GM19467 (cell line): ENCODE measurements around the gene PAPOLB.

ENCODE experiments used
- ATAC-seq: cut with Tn5 transposase; IDR thresholded peaks from one replicate; pipeline ENCODE4 v1.9.1; 2021; ENCODE audit warnings: mild to moderate bottlenecking, moderate library complexity; ENCODE audit not compliant: unreplicated experiment

PAPOLB gene

DNA sequence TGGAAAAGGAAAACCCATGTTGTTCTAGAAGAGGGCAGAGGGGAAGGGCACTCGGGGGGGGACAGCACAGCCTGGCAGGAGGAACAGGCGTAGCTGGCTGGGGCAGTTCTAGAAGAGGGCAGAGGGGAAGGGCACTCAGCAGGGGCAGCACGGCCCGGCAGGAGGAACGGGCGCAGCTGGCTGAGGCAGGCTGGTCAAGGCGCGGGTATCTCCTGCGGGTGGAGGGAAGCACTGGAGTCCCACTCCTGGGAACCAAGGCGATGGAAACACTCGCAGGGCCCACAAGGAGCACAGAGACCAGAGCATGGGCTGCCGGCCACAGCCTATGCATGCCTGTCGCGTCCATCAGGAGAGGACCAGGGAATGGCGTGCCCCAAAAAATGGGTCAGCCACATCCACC is 36.7 kb downstream of the PAPOLB start:
- no peak for ATAC-seq

DNA sequence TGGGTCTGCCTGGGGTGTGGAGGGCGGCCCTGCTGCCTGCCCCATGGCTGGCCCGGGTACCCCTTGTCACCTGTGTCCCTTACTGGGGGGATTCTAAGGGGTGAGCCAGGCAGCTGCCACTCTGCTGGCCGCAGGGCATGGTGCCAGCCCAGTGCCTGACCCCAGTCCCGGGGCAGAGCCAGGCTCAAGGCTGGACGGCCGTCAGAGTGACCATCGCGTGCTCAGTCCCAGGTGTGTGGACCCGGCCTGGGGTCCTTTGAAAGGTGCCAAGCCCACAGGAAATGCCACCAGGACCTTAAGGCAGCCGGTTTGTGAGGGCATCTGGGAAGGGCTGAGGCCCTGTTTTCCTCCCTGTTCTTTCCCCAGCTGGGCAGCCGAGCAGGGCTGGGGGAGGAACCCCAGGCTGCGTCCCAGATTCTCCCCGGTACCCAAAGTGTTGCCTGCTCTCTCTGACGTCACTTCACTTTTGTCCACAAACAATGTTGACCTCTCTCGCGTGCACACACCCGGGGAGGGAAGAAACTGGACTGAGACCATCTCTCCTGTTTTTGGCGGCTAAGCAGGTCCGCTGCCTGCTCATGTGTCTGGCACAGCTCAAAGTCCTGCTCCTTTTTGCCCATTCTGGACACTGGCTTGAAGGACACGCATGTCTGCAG is 37.6 kb downstream of the PAPOLB start:
- ATAC-seq = no peak

DNA sequence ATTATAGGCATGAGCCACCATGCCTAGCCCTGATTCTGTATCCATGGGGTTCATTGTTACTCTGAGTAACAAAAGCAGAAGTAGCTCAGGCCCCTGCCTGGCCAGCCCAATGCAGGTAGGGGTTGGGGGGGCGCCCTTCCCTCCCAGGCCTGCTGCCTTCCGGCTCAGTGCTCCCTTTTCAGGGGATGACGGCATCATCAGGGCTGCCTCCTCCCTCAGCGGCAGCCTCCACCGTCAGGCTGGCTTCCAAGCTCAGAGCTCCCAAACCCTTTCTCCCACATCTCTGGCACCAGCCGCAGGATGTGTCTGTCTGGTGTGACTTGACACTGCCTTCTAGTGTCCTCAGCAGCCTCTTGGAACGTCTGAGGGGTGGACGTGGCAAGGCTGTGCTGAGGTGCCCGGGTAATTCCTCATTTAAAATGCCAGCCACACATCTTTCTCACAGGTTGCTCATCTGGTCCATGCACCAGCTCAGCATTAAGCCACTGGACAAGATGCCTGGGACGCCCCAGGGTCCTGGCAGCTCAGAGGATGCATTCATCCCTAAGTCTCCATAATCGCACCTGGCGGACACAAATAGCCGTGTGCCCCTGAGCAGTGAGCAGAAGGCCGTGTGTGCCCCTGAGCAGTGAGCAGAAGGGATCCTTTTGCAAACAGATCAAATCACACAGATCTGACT is 38.2 kb downstream of the PAPOLB start:
- no peak for ATAC-seq

DNA sequence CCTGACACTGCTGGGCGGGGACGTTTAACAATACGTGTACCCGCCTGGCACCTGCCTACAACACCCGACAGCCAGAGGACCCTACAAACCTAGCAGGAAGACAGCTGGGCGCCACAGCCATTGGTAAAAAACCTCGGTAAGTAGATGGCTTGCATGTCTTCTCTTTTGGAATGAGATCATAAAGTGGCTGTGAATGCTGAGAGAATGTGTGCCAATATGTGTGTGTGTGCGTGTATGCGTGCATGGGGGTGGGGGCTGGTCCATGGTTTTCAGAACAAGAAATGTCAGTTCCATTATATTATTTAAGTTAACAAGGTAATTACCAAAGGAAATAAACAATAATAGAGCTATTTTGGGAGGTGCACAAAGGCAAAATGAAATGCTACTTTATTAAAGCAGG is 39.2 kb downstream of the PAPOLB start:
- no peak for ATAC-seq

DNA sequence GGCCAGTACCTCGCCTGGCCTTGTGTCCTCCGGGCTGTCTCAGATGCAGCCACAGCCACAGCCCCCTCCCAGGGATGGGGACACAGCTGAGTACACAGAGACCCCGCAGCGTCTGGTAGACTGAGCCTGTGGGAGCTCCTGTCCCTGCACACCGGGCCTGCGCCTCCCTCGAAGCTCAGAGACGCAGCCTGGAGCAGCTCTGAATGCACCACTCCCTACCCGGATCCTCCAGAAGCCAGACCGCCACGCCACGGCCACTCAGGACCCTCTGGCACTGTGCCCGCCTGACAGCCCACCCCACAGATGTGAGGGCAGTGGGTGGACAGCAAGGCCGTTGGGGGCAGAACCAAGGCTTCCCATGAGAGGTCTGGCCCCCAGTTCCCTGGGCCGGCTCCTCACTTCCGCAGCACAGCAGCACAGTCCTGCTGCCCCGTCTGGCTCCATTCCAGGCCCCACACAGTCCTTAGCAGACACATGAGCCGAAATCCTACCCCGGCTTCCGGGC is 40.8 kb downstream of the PAPOLB start:
- ATAC-seq = no peak

DNA sequence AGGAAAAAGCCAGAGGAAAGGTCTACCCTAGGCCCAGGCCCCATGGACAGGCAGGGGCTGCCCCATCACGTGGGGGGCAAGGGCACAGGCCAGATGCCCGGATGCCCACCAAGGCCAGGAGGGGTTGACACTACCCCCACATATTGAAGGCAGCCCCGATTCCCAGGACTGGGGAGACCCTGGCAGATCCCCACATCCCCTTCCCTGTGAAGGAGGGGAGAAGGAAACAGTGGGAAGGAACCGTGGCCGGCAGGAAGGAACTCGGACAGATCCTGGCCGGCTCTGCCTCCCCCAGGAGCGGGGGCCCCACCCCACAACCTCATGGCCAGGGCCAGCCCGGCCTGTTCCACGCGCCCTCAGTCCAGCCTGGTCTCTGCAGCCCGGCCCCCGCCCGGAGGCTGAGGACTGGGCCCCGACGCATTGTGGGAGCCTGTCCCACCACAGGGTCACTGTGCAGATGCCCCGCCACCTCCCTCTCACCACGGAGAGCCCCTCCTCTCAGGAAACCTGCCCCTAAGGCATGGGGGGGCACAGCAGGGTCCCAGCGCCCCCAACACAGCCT is 41.3 kb downstream of the PAPOLB start:
- no peak for ATAC-seq

DNA sequence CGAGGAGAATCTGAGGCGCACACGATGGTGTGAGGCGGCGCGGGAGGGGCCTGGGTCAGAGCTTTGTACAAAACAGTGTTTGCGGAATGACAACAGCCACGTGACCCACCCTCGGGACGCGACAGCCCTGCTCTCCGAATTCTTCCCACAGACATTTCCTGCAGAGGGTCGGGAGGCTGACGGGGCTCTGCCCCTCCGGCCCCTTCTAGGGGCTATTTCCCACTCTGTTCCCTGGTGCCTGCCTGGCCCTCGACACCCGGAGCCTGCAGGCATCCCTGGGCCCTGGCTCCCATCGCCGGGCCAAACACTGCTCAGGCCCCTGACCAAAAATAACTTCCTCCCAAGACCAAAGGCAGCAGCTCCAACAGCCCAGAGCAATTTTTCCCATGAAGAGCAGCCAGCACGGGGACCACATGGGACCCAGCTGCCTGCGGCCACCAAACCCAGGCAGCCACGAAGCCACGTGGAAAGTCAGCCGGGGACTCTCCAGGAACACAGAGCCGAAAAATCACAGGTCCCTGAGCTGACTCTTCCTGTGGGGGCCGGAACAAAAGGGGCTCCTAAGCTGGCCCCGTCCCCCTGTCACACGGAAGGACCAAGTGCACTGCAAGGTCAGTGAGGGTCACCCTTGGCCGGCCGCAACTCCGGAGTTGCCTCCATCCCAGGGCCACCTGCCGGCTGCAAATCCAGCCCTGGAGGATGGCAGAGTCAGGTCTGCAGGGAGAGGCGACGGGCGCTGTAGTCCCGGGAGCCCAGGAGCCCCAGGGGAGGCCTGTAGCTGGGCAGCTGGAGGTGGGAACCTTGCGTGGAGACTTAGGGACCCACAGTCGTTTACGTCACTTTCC is 42.0 kb downstream of the PAPOLB start:
- no peak for ATAC-seq

DNA sequence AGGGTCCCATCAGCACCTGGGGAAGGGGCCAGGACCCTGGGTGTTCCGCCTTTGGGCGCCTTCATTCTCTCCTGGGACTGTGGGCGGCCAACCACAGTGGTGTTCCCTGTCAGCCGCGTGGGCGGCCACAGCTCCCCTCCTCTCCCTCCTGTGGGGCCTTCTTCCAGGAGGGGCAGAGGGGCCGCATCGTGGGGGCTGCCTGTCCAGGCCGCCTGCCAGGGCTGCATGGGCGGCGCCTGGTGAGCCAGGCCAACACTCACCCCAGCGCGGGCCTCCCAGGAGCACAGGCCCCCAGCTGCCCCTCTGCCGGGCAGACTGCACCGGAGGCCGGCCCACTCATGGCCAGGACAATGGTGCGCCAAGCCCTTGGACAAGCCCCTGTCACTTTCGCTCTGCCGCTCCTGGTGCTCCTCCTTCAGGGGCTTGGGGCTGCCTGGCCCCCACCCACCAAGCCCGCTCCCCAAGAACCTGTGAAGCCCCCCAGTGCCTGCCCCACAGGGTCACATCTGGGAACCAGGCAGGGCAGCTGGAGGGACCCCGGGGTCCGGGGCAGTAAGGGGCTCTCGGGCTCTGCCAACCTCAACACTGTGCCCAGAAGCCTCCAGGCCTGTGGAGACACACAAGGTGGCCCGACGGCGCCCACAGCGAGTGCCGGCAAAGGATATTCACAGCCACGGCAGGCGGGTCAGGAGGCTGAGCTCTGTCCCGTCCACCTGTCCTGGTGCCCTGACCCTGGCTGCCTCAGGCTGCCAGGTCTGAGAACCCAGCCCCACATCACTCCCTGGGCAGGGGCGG is 43.6 kb downstream of the PAPOLB start:
- no peak for ATAC-seq

DNA sequence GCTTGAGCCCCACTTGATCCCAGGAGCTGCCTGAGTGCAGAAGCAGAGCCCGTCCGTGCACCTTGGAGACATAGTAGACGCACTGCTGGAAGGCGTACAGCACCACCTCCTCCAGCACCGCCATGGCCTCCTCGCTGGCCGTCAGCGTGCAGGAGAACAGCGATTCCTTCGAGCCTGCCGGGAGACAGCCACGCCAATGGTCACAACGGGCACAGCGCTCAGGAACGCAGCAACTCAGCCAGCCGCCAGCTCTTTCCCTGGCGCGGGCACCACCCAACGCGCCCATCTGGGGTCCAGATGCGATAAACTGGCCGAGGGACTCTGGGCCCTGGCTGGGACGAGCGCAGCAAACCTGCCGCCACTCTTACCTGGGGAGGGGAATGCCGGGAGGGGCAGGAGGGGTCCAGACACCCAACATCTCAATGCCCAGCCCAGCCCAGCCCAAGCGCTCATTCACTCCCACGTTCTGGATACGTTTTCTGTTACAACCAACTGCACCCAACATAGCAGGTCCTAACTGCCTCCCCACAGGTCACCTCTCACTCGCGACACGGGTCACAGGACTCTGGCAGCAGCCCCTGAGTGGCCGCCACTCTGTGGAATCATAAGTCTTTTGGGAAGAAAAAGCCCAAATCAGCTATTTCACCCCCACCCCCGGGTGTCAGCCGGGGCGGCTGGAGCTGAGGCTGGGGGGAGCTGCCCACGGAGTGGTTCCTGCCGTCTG is 44.5 kb downstream of the PAPOLB start:
- no peak for ATAC-seq

DNA sequence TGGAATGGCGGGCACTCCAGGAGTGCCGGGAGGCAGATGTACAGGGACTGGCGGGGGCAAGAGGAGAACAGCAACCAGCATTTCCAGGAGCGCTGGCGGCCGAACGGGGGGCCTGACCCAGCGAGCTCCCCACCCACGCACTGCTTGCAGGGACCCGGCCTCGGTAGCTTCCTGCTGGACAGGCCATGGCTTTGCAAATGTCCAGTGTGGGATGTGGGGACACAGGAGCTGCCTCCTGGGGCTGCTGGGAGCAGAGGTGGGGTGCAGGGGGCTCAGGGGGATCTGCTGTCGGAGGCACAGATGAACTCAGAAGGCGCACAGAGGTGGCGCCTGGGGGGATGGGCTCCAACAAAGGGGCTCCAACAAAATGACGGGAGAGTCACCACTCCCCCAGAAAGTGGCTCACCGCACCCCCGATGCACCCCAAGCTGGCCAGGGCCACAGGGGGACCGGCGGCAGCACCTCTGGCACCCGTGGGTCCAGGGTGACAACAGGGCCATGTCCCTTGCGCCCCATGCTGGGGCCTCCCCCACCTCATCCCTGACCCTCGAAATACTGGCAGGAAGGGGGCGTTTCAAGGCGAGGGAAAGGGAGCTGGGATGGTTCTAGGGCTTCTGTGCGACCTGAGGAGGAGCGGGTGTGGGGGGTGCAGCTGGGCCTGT is 45.3 kb downstream of the PAPOLB start:
- no peak for ATAC-seq

DNA sequence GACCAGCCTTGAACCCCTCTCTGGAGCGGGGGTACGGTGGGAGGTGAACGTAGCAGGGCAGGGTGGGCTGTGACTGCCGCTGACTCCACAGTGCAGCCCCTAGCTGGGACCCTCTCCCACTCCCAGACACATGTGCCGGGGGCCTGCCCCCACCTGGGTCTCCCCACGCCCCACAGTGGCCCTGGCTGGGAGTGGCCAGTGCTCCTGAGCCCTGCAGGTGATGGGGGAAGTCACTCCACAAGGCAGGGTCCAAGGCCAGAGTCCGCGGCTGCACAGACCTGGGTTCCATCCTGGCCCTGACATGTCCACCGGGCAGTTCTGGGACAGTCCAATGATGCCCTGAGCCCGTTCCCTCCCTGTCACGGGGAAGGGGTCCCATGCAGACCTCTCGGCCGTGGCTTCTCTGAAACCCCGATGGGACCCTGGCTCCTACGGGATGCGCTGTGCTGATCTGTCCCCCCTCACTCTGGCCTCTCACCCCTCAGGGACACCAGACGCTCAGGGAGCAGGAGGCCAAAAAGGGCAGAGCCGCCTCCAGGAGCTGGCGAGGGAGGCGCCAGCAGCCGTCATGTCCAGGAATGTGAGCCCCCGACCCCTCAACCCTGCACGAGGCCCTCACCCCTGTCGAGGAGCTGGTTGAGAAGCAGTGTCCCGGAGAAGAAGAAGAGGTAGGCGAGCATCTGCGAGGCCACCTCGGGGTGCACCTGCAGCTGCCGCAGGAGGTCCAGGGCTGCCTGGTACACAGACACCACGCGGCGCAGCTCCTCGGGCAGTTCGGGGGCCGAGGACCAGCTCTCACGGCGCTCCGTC is 46.0 kb downstream of the PAPOLB start:
- ATAC-seq = no peak

DNA sequence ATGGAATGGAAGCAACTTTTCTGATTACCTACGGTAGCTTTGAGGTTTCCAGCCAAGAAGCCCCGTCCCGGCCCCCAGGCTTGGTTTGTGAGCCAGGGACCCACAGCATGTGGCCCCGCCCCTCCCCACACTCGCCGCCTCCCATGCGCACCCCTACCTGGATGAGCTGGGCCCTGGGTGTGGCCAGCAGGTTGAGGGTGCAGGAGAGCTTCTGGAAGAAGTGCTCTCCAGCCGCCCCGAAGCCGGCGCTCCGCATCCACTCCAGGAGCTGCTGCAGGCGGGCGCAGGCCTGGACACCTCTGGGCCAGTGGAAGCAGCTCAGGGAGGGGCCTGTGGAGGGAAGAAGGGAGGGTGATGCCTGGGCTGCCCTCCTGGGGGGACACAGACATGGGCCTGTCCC is 46.7 kb downstream of the PAPOLB start:
- no peak for ATAC-seq

DNA sequence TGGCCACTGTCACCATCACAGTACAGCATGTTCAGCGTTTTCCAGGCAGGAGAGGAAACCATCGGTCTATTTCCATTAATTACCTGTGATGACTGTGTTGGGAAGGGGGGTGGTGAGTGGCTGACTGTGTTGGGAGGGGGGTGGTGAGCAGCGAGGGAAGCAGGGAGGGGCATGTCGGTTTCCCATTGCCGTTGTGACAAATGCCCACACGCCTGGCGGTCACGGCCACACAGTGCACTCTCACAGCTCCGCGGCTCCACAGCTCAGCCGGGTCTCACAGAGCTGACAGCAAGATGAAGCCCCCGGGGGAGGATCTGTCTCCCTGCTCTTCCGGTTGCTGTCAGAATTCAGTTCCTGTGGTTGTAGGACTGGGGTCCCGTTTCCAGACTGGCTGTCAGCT is 47.4 kb downstream of the PAPOLB start:
- ATAC-seq = no peak

DNA sequence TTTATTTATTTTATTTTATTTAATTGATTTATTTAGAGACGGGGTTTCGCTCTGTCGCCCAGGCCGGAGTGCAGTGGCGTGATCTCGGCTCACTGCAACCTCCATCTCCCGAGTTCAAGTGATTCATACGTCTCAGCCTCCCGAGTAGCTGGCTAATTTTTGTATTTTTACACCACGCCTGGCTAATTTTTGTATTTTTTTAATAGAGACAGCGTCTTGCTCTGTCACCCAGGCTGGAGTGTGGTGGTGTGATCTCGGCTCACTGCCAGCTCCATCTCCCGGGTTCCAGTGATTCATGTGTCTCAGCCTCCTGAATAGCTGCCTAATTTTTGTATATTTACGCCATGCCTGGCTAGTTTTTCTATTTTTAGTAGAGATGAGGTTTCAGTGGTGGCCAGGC is 52.2 kb downstream of the PAPOLB start:
- no peak for ATAC-seq

DNA sequence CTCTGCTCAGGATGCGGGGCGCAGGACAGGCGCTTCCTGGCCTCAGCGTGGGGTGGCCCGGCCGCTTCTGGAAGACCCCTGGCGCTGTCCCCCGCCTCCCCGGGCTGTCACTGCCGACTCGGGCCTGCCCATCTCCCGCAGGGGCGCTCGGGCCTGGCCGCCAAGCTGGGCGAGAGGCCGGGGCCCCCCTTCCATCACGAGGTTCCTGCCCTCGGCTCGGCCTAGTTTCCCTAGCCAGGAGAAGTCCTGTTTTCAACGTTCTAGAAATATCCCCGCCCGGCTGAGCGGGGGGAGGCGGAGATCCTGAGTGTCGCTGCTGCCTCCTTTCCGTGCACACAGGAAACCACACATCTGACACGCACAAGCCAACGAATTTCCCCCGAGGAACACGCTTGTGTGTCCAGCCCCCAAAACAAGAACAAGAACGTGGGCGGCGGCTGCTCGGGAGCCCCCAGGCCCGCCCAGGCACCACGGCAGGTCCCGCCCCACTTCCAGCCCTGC is 52.7 kb downstream of the PAPOLB start:
- ATAC-seq = no peak

DNA sequence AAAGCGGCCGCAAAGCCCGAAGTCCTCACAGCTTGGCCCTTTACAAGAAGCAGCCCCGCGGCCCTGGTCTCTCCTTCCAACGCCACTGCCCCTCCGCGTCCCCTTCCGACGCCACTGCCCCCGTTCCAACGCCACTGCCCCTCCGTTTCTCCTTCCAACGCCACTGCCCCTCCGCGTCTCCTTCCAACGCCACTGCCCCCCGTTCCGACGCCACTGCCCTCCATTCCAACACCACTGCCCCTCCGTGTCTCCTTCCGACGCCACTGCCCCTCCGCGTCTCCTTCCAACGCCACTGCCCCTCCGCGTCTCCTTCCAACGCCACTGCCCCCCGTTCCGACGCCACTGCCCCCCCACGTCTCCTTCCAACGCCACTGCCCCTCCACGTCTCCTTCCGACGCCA is 53.3 kb downstream of the PAPOLB start:
- ATAC-seq = no peak

DNA sequence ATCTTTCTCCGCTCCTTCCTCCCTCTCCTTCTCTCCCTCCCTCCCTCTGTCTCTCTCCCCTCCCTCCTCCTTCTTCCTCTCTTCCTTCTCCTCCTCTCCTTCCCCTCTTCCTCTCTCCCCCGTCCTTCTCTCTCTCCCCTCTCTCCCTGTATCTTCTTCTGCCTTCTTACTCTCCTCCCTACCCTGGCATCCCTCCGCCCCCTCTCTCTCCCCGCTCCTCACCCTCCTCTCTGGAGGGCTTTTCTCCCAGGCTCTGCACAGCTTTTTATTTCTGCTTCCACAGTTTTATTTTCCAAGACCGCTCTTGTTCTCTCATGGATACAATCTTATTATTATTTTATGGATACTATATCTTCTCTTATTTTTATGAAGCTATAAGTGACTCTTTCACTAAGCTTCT is 53.8 kb downstream of the PAPOLB start:
- no peak for ATAC-seq
